B cell (primary cell): ENCODE results near the gene TCP11X1. TPM values are rescaled to one million over a fixed set of nuclear protein-coding genes. Genes with fewer than 3 reads are reported as not detected.
"Not testable (repeated sequence)": the region's sequence is repeated elsewhere in the genome, so short reads cannot be mapped to it uniquely, and the experiment has no call there.

Source experiments
- ATAC-seq: fragments of 200-7000 bp; cut with Tn5 transposase; one replicate; pipeline ENCODE4 v1.10.0; 2021; ENCODE audit warnings: low read depth, mild to moderate bottlenecking, moderate number of reproducible peaks, moderate library complexity
- CTCF ChIA-PET: fragments of 350-600 bp; sonication (Branson Sonifier 250); formaldehyde crosslinking; loops from one replicate; lab custom pipeline; 2021; ENCODE audit warnings: antibody characterized with exemption, inconsistent platforms; lab: Charles Lee
- POLR2A ChIA-PET: fragments of 350-600 bp; sonication (Branson Sonifier 250); formaldehyde crosslinking; loops from one replicate; lab custom pipeline; 2021; ENCODE audit warnings: antibody characterized with exemption; lab: Charles Lee
- DNase-seq: peaks from one replicate; pipeline ENCODE4 v3.0.0; 2013
- H2AFZ ChIP-seq: 2 replicates; pipeline ENCODE4 v1.6.1; 2012; ENCODE audit warnings: mild to moderate bottlenecking, low read depth, low read length; ENCODE audit not compliant: insufficient read depth, poor library complexity, severe bottlenecking
- H3K27ac ChIP-seq, 2 donors: 1 replicate in 1 of 2; 2 replicates in 1 of 2; pipeline ENCODE4 v1.5.1; 2012 to 2013; ENCODE audit warnings: low read length in 2 of 2, mild to moderate bottlenecking in 2 of 2, moderate library complexity in 1 of 2
- H3K27me3 ChIP-seq, 4 experiments: fragments of 200-600 bp in 1 of 4; sonication (generic) in 1 of 4; replicated peaks in 1 of 4; 1 replicate in 2 of 4; 2 replicates in 2 of 4; pipeline versions ENCODE4 v1.6.1 to v1.7.0; 2013 to 2016; ENCODE audit warnings: low read length in 3 of 4, mild to moderate bottlenecking in 2 of 4, mixed read lengths in 1 of 4, moderate library complexity in 1 of 4; ENCODE audit not compliant: insufficient read depth in 4 of 4, control insufficient read depth in 3 of 4; ENCODE audit errors: control extremely low read depth in 1 of 4
- H3K36me3 ChIP-seq, 2 experiments: replicated peaks in 1 of 2; 1 replicate in 1 of 2; 2 replicates in 1 of 2; pipeline versions ENCODE4 v1.6.1 to v1.7.1; 2013; ENCODE audit warnings: low read length in 1 of 2; ENCODE audit not compliant: insufficient read depth in 2 of 2, control insufficient read depth in 1 of 2; ENCODE audit errors: control extremely low read depth in 1 of 2, extremely low read depth in 1 of 2
- H3K4me1 ChIP-seq, 2 donors: fragments of 200-600 bp in 1 of 2; sonication (generic) in 1 of 2; 1 replicate in 1 of 2; 2 replicates in 1 of 2; pipeline versions ENCODE4 v1.5.1 to v1.6.1; 2013 to 2017; ENCODE audit warnings: low read length in 2 of 2; ENCODE audit not compliant: control insufficient read depth in 2 of 2, insufficient read depth in 2 of 2
- H3K4me2 ChIP-seq: replicated peaks from 2 replicates; pipeline ENCODE3; 2012; ENCODE audit warnings: mild to moderate bottlenecking, low read depth, low read length; ENCODE audit not compliant: poor library complexity, severe bottlenecking
- H3K4me3 ChIP-seq, 5 experiments: fragments of 200-600 bp in 1 of 5; sonication (generic) in 1 of 5; 1 replicate in 3 of 5; 2 replicates in 2 of 5; pipeline versions ENCODE4 v1.5.1 to v1.7.0; 2011 to 2016; ENCODE audit warnings: low read length in 4 of 5, mild to moderate bottlenecking in 4 of 5, low read depth in 2 of 5, control low read depth in 1 of 5, moderate library complexity in 1 of 5; ENCODE audit not compliant: insufficient read depth in 1 of 5; ENCODE audit errors: control extremely low read depth in 1 of 5, extremely low read depth in 1 of 5
- H3K79me2 ChIP-seq: fragments of 200-600 bp; sonication (generic); one replicate; pipeline ENCODE4 v1.6.0; 2016; ENCODE audit warnings: low read length; ENCODE audit not compliant: control insufficient read depth, insufficient read depth
- H3K9ac ChIP-seq: fragments of 200-600 bp; sonication (generic); 2 replicates; pipeline ENCODE4 v1.6.1; 2017; ENCODE audit warnings: mild to moderate bottlenecking, low read length, moderate library complexity
- H3K9me3 ChIP-seq, 3 donors: one replicate each; pipeline versions ENCODE4 v1.6.1 to v1.7.1; 2013; ENCODE audit warnings: low read length in 2 of 3; ENCODE audit not compliant: control insufficient read depth in 2 of 3, insufficient read depth in 1 of 3; ENCODE audit errors: control extremely low read depth in 1 of 3
- H4K20me1 ChIP-seq: 2 replicates; pipeline ENCODE4 v1.6.0; 2012; ENCODE audit warnings: mild to moderate bottlenecking, low read length; ENCODE audit not compliant: insufficient read depth, control insufficient read depth, poor library complexity, severe bottlenecking
- H3K27ac Mint-ChIP-seq: one replicate; pipeline ENCODE4 v1.8.0; 2021; ENCODE audit warnings: mixed read lengths
- H3K27me3 Mint-ChIP-seq: one replicate; pipeline ENCODE4 v1.8.0; 2021; ENCODE audit warnings: mixed read lengths
- H3K4me1 Mint-ChIP-seq: one replicate; pipeline ENCODE4 v1.8.0; 2021; ENCODE audit warnings: mixed read lengths
- H3K4me3 Mint-ChIP-seq: one replicate; pipeline ENCODE4 v1.8.0; 2021; ENCODE audit warnings: mixed read lengths
- H3K9me3 Mint-ChIP-seq: one replicate; pipeline ENCODE4 v1.8.0; 2022; ENCODE audit warnings: mixed read lengths; ENCODE audit not compliant: insufficient read depth
- EZH2 ChIP-seq: IDR thresholded peaks from 2 replicates; pipeline ENCODE4 v1.6.1; 2012; ENCODE audit warnings: borderline replicate concordance, low read depth, mild to moderate bottlenecking, moderate library complexity, low read length; ENCODE audit not compliant: insufficient read depth, poor library complexity, severe bottlenecking
- WGBS: methylation state at CpG from one replicate; pipeline ENCODE4 v1.1.5; 2013; ENCODE audit warnings: missing lambda C conversion rate; ENCODE audit not compliant: insufficient coverage; 5-methylcytosine and 5-hydroxymethylcytosine counted together
- intact Hi-C: fragments of 100-400 bp; cut with micrococcal nuclease; formaldehyde crosslinking; loops from one replicate; pipeline ENCODE4 v1.10.0; 2022
- polyA minus RNA-seq: library from RNA; depleted of rRNA, polyadenylated mRNA; stranded (reverse); fragments of >200 nt; gene quantifications from 2 replicates; pipeline ENCODE4 v1.2.3, GENCODE V29; 2012
- polyA plus RNA-seq: library from polyadenylated mRNA; depleted of rRNA; stranded (reverse); fragments of >200 nt; gene quantifications from 2 replicates; pipeline ENCODE4 v1.2.3, GENCODE V29; 2012
- total RNA-seq, 2 donors: library from RNA; stranded (reverse); fragments of 120-200 nt in 1 of 2; gene quantifications; 1 replicate in 1 of 2; 2 replicates in 1 of 2; pipeline versions ENCODE4 v1.2.3 to v1.2.4, GENCODE V29; 2013 to 2022
- TF ChIP-seq, protein P1 (sequence below): fragments of 200-600 bp; IDR thresholded peaks from one replicate; pipeline ENCODE4 v1.8.0; 2022; ENCODE audit warnings: antibody characterized with exemption, mild to moderate bottlenecking

The TCP11X1 gene
- not detected in 2 replicates for total RNA-seq
- total RNA-seq (2013) = not detected
- not detected in 2 replicates for polyA plus RNA-seq
- not detected in 2 replicates for polyA minus RNA-seq

DNA sequence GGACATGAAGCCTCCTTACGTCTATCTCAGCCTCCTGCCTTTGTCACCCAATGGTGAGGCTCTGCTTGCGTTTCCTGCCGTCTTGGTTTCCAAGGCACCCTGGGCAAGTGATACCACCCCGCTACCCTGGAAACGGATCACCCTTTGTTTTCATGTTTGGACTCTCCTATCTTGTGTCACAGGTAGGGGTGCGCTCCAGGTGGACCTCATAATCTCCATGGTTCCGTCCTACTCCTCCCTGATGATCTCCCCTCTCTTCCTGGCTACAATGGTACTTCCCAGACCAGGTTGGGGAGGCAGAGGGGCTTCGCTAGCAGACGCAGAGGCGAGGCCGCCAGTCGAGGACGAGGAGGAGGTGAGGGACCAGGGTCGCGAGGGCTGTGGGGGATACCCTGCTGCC is at the start of gene TCP11X1:
Gene TCP11X1, plus strand, starts transcription at position 316 of the 400 bp plus-strand sequence.
- H3K27ac Mint-ChIP-seq, CTCF ChIA-PET, H3K36me3 ChIP-seq, H3K4me2 ChIP-seq, H3K4me3 ChIP-seq, H3K79me2 ChIP-seq, H3K27ac ChIP-seq, H3K4me1 Mint-ChIP-seq, H3K9ac ChIP-seq, H3K9me3 Mint-ChIP-seq, ATAC-seq, H3K4me1 ChIP-seq, intact Hi-C loops, DNase-seq, H2AFZ ChIP-seq, H3K27me3 ChIP-seq, H4K20me1 ChIP-seq, H3K27me3 Mint-ChIP-seq, H3K4me3 Mint-ChIP-seq, H3K9me3 ChIP-seq, POLR2A ChIA-PET: not testable (repeated sequence)
- WGBS = no CpG with 5 or more reads among the region's 15 CpGs

DNA sequence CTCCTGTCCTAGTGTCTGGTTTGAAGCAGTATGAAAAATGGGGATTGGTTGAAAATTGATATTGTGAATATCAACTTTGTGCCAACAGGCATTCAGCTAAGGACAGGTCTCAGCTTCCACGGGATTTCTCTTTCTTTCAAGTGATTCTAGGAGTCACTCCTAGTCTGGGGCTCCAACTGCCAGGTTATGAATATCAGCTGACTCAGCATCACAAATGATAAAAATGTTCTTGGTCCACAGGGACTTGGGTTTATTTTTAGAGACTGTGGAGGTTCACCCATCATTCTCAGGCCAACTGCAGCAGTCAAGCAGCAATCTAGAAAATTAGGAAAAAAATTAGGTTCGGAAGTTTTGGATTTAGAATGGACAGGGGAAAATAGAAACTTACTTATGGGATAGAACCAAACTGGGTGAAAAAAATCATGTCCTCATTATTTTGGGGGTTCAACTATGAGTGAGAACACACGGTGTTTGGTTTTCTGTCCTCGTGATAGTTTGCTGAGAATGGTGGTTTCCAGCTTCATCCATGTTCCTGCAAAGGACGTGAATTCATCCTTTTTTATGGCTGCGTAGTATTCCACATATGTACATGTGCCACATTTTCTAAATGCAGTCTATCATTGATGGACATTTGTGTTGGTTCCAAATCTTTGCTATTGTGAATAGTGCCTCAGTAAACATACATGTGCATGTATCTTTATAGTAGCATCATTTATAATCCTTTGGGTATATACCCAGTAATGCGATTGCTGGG is 29.0 kb upstream of the TCP11X1 start:
- Mint-ChIP-seq H3K27ac (no peak overlapping the region), H3K27me3 (no peaks in the 10 kb centered on the region), H3K9me3 (no peaks in the 10 kb centered on the region), H3K4me3 (no peak overlapping the region), H3K4me1 (no peaks in the 10 kb centered on the region)
- no peaks in the 10 kb centered on the region for H3K27me3 ChIP-seq
- CTCF ChIA-PET = no interaction called here
- no peak for ATAC-seq
- no peak for DNase-seq
- H4K20me1 ChIP-seq = no peaks in the 10 kb centered on the region
- no peak overlapping the region for H3K27ac ChIP-seq
- TF ChIP-seq EZH2 = no peak
- TF ChIP-seq, protein P1, sequence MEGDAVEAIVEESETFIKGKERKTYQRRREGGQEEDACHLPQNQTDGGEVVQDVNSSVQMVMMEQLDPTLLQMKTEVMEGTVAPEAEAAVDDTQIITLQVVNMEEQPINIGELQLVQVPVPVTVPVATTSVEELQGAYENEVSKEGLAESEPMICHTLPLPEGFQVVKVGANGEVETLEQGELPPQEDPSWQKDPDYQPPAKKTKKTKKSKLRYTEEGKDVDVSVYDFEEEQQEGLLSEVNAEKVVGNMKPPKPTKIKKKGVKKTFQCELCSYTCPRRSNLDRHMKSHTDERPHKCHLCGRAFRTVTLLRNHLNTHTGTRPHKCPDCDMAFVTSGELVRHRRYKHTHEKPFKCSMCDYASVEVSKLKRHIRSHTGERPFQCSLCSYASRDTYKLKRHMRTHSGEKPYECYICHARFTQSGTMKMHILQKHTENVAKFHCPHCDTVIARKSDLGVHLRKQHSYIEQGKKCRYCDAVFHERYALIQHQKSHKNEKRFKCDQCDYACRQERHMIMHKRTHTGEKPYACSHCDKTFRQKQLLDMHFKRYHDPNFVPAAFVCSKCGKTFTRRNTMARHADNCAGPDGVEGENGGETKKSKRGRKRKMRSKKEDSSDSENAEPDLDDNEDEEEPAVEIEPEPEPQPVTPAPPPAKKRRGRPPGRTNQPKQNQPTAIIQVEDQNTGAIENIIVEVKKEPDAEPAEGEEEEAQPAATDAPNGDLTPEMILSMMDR = no peak
- no peaks in the 10 kb centered on the region for H3K79me2 ChIP-seq
- no peak overlapping the region for H3K4me3 ChIP-seq
- no peaks in the 10 kb centered on the region for H3K4me1 ChIP-seq
- intact Hi-C loops = no loop called here
- H3K9me3 ChIP-seq = peaks cover 0 to under 1% (median 0%) of the 10 kb centered on the region in 3 donors
- no peak overlapping the region for H2AFZ ChIP-seq
- H3K9ac ChIP-seq = no peak overlapping the region
- POLR2A ChIA-PET = no interaction called here
- no peaks in the 10 kb centered on the region for H3K36me3 ChIP-seq
- H3K4me2 ChIP-seq = no peak overlapping the region
- WGBS = no CpG with 5 or more reads among the region's 7 CpGs

DNA sequence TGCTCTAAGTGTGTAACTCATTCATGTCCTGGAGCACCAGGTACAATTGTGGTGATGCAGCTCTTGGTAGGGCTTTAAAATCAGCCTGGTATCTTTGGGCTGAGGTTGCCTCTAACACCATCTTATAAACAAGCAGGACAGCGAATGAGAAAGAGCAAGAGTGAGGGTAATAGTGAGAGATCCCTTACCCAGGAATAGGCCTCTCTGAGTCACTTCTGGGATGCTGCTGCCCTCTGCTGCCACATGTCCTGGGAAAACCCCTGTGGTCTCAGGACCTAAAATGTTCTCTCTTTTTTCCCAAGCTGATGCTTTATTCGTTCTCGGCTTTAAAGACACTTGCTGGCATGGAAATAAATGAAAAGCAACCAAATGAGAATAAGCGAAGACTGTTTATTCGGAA is 7.2 kb upstream of the TCP11X1 start:
- H3K9me3 ChIP-seq, H2AFZ ChIP-seq, H3K27me3 Mint-ChIP-seq, H4K20me1 ChIP-seq, CTCF ChIA-PET, H3K9me3 Mint-ChIP-seq, intact Hi-C loops, H3K27me3 ChIP-seq, H3K9ac ChIP-seq, H3K4me1 ChIP-seq, H3K4me1 Mint-ChIP-seq, H3K4me3 Mint-ChIP-seq, ATAC-seq, H3K27ac ChIP-seq, H3K4me2 ChIP-seq, H3K36me3 ChIP-seq, POLR2A ChIA-PET, H3K27ac Mint-ChIP-seq, DNase-seq, H3K79me2 ChIP-seq, H3K4me3 ChIP-seq: not testable (repeated sequence)
- WGBS = no CpG with 5 or more reads among the region's 5 CpGs
